Endothelial cell of umbilical vein (primary cell): ENCODE measurements around the gene CIITA.

Experiments used
- CTCF ChIP-seq, 2 donors: IDR thresholded peaks; 1 replicate in 1 of 2; 2 replicates in 1 of 2; pipeline ENCODE4 v1.5.1; 2011; ENCODE audit warnings: low read length in 2 of 2, mild to moderate bottlenecking in 2 of 2, moderate library complexity in 2 of 2, control low read depth in 1 of 2, inconsistent platforms in 1 of 2, low read depth in 1 of 2; ENCODE audit not compliant: insufficient read depth in 1 of 2; ENCODE audit errors: extremely low read depth in 1 of 2
- EZH2 ChIP-seq: IDR thresholded peaks from 2 replicates; pipeline ENCODE4 v1.6.1; 2012; ENCODE audit warnings: borderline replicate concordance, low read depth, mild to moderate bottlenecking, moderate library complexity, low read length, inconsistent platforms; ENCODE audit not compliant: severe bottlenecking
- MAX ChIP-seq: IDR thresholded peaks from 2 replicates; pipeline ENCODE4 v1.6.1; 2011; ENCODE audit not compliant: insufficient read depth, insufficient read length
- MYC ChIP-seq: IDR thresholded peaks from one replicate; pipeline ENCODE4 v1.6.1; 2011; ENCODE audit warnings: mild to moderate bottlenecking, low read depth, low read length
- POLR2A ChIP-seq: IDR thresholded peaks from 2 replicates; pipeline ENCODE4 v1.6.1; 2012; ENCODE audit warnings: low read depth, mild to moderate bottlenecking, control low read depth, low read length
- POLR2AphosphoS5 ChIP-seq: IDR thresholded peaks from 2 replicates; pipeline ENCODE4 v1.6.1; 2012; ENCODE audit warnings: low read depth, mild to moderate bottlenecking, control low read depth, low read length, moderate library complexity; ENCODE audit not compliant: insufficient read depth

- no peak for TF ChIP-seq CTCF (IDR thresholded peaks at IDR 0.05; ENCODE audit: extremely low read depth in 1 of 2, insufficient read depth in 1 of 2, low read depth in 1 of 2, low read length in 2 of 2)
- TF ChIP-seq POLR2A = no peak
- TF ChIP-seq MYC = no peak
- TF ChIP-seq MAX = no peak
- no peak for TF ChIP-seq POLR2AphosphoS5
- TF ChIP-seq EZH2 = no peak
Observed at GRCh38 chr16:10834766-10835165, 42.2 kb upstream of the CIITA start.
